ENCODE results near the gene SLC6A16.

SLC6A16 gene

DNA sequence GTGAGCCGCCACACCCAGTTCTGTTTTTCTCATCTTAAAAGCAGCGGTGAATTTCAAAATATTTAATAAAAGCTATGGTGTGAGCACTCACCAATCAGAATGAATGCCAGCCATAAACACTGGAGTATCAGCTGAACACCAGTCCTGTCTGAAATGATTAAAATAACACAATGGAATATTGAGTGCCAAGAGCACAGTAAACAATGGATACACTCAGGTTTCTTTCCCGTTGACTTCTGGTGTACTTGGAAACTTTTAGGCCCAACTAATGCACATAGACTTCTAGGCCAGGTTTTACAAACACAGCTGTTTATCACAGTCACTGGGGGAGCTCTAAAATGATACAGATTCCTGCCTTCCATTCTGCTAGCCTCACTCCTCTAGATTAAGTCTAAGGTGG, 68.3 kb downstream of the SLC6A16 start:
- DNase-seq (ENCODE audit: low read depth): no peak
- TF ChIP-seq CTCF (IDR thresholded peaks at IDR 0.05; ENCODE audit: control insufficient read depth, extremely low read depth, insufficient read depth): no peak
- no peak overlapping the region for H3K4me3 ChIP-seq (ENCODE audit: low read depth, low read length)

DNA sequence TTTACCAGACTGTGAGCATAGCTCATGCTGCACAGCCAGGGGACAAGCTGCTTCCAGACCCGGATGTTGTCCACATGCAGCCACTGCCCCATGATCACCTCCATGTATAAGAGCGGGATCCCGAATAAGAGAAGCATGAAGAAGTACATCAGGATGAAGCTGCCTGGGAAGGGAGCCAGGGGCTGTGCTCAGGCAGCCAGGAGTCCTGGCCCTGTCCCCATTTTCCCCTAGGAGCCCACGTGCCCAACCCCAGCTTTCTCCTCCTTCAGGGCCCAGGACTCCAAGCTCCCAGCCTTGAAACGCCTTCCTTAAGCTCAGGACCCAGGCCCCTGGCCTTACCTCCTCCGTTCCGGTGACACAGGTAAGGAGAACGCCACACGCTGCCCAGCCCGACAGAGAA, 69.3 kb downstream of the SLC6A16 start:
- no peak for DNase-seq (ENCODE audit: low read depth)
- H3K4me3 ChIP-seq (ENCODE audit: low read depth, low read length): no peak overlapping the region
- TF ChIP-seq CTCF (IDR thresholded peaks at IDR 0.05; ENCODE audit: control insufficient read depth, extremely low read depth, insufficient read depth): no peak

- DNase-seq (ENCODE audit: low read depth): no peak
- H3K4me3 ChIP-seq (ENCODE audit: low read depth, low read length): no peak overlapping the region
- no peak for TF ChIP-seq CTCF (IDR thresholded peaks at IDR 0.05; ENCODE audit: control insufficient read depth, extremely low read depth, insufficient read depth)
Observed at GRCh38 chr19:49249933-49250332, 75.1 kb downstream of the SLC6A16 start.

DNA sequence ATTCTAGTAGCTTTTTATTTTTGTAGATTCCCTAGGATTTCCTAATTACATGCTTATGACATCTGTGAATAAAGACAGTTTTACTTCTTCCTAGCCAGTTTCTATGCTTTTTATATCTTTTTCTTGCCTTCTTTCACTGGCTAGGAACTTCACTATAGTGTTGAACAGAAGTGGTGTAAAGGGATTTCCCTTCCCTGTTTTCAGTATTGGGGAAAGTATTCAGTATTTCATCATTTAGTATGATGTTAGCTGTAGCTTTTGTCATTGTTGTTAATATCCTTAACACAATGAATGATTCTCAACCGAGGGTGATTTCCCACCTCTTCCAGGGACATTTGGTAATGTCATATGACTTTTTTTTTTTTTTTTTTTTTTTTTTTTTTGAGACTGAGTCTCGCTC, 77.3 kb downstream of the SLC6A16 start:
- no peak for DNase-seq (ENCODE audit: low read depth)
- TF ChIP-seq CTCF (IDR thresholded peaks at IDR 0.05; ENCODE audit: control insufficient read depth, extremely low read depth, insufficient read depth): no peak
- no peak overlapping the region for H3K4me3 ChIP-seq (ENCODE audit: low read depth, low read length)

DNA sequence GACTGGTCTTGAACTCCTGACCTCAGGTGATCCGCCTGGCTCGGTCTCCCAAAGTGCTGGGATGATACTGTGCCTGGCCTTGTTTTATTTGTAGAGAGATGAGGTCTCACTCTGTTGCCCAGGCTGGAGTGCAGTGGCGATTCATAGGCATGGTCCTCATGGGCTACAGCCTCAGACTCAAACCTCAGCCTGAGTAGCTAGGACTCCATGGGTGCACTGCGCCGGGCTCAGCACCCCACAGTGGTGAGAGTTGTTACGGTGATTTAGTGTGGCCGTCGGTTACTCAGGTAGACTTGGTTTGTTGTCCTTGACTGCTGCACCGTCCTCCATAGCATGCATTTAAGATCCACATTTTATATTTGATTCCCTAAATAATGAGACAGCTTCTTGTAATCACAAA, 80.7 kb downstream of the SLC6A16 start:
- no peak for DNase-seq (ENCODE audit: low read depth)

GRCh38 chr19:49243726-49244125, 81.3 kb downstream of the SLC6A16 start:
- no peak overlapping the region for H3K4me3 ChIP-seq (ENCODE audit: low read depth, low read length)
- TF ChIP-seq CTCF (IDR thresholded peaks at IDR 0.05; ENCODE audit: control insufficient read depth, extremely low read depth, insufficient read depth): no peak
- DNase-seq (ENCODE audit: low read depth): no peak

More for the DNA sequence above, 80.7 kb downstream of the SLC6A16 start:
- no peak for TF ChIP-seq CTCF (IDR thresholded peaks at IDR 0.05; ENCODE audit: control insufficient read depth, extremely low read depth, insufficient read depth)
- H3K4me3 ChIP-seq (ENCODE audit: low read depth, low read length): no peak overlapping the region

DNA sequence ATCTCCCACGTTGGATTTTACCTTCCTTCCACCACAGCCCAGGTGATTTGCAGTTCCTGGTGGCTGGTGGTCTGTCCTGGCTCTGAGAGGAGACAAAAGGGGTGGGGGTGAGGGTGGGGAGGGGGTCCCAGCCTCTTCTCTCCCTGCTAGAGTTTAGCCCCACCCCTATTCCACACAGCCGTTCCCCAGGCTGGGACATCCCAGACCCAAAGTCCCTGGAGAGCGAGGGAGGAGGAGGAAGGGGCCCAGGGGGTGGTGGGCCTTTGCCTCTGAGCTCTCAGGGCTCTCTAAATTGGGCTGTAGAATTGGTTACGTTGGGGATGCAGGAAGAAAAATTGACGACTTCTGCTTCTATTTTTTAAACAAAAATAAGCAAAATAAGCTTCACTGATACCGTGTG, 81.9 kb downstream of the SLC6A16 start:
- DNase-seq (ENCODE audit: low read depth): no peak
- H3K4me3 ChIP-seq (ENCODE audit: low read depth, low read length): no peak overlapping the region
- TF ChIP-seq CTCF (IDR thresholded peaks at IDR 0.05; ENCODE audit: control insufficient read depth, extremely low read depth, insufficient read depth): no peak

All from LNCaP clone FGC (cell line).